Right lobe of liver (tissue), 4 donors: ENCODE measurements around the gene METTL1.

Source experiments
- POLR2A ChIP-seq: fragments of 450-650 bp; IDR thresholded peaks from one replicate; pipeline ENCODE4 v1.6.1; 2017; ENCODE audit warnings: antibody characterized with exemption, mild to moderate bottlenecking
- TF ChIP-seq, protein P1 (sequence below), 4 donors: fragments of 200-600 bp in 3 of 4; fragments of 450-650 bp in 1 of 4; IDR thresholded peaks; one replicate each; pipeline versions ENCODE4 v1.5.1 to v1.8.0; 2016 to 2022; ENCODE audit warnings: antibody characterized with exemption in 4 of 4, mild to moderate bottlenecking in 2 of 4
- donor health status: DM: no; HTN: no; CAD: no.
- donor health status: DM: no; HTN: no; CAD: no.
- donor health status: DM: no; HTN: yes; CAD: no.

DNA sequence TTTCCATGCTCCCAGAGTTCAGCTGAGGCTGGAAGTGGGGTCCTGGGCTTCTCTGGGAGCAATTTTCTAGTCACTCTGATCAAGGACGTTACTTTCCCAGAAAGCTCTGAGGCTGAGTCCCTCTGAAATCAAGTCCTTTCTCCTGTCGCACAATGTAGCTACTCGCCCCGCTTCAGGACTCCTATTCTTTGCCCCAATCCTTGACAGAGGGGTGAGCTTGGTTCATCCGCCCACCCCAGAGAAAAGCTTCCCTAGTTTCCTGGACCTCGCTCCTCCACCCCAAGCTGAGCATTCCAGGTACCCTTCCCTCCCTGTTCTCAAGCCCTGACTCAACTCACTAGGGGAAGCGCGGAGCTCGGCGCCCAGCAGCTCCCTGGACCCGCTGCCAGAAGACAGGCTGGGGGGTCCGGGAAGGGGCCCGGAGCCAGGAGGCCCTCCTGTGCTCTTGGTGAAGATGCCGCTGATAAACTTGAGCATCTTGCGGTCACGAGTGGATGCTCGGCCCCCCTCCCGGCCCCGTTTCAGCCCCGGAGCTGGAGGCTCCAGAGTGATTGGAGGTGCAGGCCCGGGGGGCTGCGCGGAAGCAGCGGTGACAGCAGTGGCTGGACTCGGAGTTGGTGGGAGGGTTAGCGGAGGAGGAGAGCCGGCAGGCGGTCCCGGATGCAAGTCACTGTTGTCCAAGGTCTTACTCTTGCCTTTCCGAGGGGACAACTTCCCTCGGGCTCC is 35.0 kb downstream of the METTL1 start:
- TF ChIP-seq, protein P1, sequence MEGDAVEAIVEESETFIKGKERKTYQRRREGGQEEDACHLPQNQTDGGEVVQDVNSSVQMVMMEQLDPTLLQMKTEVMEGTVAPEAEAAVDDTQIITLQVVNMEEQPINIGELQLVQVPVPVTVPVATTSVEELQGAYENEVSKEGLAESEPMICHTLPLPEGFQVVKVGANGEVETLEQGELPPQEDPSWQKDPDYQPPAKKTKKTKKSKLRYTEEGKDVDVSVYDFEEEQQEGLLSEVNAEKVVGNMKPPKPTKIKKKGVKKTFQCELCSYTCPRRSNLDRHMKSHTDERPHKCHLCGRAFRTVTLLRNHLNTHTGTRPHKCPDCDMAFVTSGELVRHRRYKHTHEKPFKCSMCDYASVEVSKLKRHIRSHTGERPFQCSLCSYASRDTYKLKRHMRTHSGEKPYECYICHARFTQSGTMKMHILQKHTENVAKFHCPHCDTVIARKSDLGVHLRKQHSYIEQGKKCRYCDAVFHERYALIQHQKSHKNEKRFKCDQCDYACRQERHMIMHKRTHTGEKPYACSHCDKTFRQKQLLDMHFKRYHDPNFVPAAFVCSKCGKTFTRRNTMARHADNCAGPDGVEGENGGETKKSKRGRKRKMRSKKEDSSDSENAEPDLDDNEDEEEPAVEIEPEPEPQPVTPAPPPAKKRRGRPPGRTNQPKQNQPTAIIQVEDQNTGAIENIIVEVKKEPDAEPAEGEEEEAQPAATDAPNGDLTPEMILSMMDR (IDR thresholded peaks at IDR 0.05), result no peak
- no peak for TF ChIP-seq POLR2A
